Activated T-helper 17 cell treated with anti-CD3 and anti-CD28 coated beads, Interleukin-2, amount 50 U/mL, for 72 hours (primary cell): ENCODE measurements around the gene HNRNPAB. TPM values are rescaled to one million over a fixed set of nuclear protein-coding genes. Genes with fewer than 3 reads are reported as not detected.
"Not testable (repeated sequence)": the region's sequence is repeated elsewhere in the genome, so short reads cannot be mapped to it uniquely, and the experiment has no call there.

Experiments used
- ATAC-seq: fragments of 150-1000 bp; cut with Tn5 transposase; replicated peaks from 2 replicates; pipeline ENCODE4 v1.10.0; 2021; ENCODE audit warnings: mild to moderate bottlenecking, moderate library complexity
- H3K27ac Mint-ChIP-seq: one replicate; pipeline ENCODE4 v1.8.0; 2022; ENCODE audit warnings: mixed read lengths
- H3K27me3 Mint-ChIP-seq: one replicate; pipeline ENCODE4 v1.8.0; 2022; ENCODE audit warnings: mixed read lengths
- H3K36me3 Mint-ChIP-seq: one replicate; pipeline ENCODE4 v1.8.0; 2022; ENCODE audit warnings: low read depth, mild to moderate bottlenecking, mixed read lengths
- H3K4me1 Mint-ChIP-seq: one replicate; pipeline ENCODE4 v1.8.0; 2022; ENCODE audit warnings: mixed read lengths
- H3K4me3 Mint-ChIP-seq: one replicate; pipeline ENCODE4 v1.8.0; 2022; ENCODE audit warnings: mild to moderate bottlenecking, mixed read lengths
- H3K9me3 Mint-ChIP-seq: one replicate; pipeline ENCODE4 v1.8.0; 2022; ENCODE audit warnings: mixed read lengths
- total RNA-seq, 2 donors: library from RNA; stranded (reverse); gene quantifications; one replicate each; pipeline ENCODE4 v1.2.3, GENCODE V29; 2022

Gene HNRNPAB
- total RNA-seq, 2 donors from 2014 or later: 154 to 390 TPM

GRCh38 chr5:178247481-178248456, 43.4 kb downstream of the HNRNPAB start:
- no peaks in the 10 kb centered on the region for H3K9me3 Mint-ChIP-seq
- H3K27ac Mint-ChIP-seq: no peak overlapping the region
- no peaks in the 10 kb centered on the region for H3K36me3 Mint-ChIP-seq
- no peak overlapping the region for H3K4me3 Mint-ChIP-seq
- no peak for ATAC-seq
- H3K27me3 Mint-ChIP-seq: no peaks in the 10 kb centered on the region
- peaks cover 6% of the 10 kb centered on the region for H3K4me1 Mint-ChIP-seq

GRCh38 chr5:178248750-178249149, 44.4 kb downstream of the HNRNPAB start:
- Mint-ChIP-seq H3K36me3 (no peaks in the 10 kb centered on the region), H3K27ac (no peak overlapping the region), H3K27me3 (no peaks in the 10 kb centered on the region), H3K4me1 (peaks cover 6% of the 10 kb centered on the region), H3K4me3 (no peak overlapping the region), H3K9me3 (no peaks in the 10 kb centered on the region)
- no peak for ATAC-seq

GRCh38 chr5:178249191-178249989, 45.1 kb downstream of the HNRNPAB start:
- peaks cover 6% of the 10 kb centered on the region for H3K4me1 Mint-ChIP-seq
- peak overlapping the region; percentile 42 for H3K4me3 Mint-ChIP-seq
- no peaks in the 10 kb centered on the region for H3K27me3 Mint-ChIP-seq
- peak overlapping the region; percentile 74 for H3K27ac Mint-ChIP-seq
- H3K9me3 Mint-ChIP-seq: no peaks in the 10 kb centered on the region
- peak; percentile 91 for ATAC-seq
- H3K36me3 Mint-ChIP-seq: no peaks in the 10 kb centered on the region

GRCh38 chr5:178250263-178250662, 45.9 kb downstream of the HNRNPAB start:
- H3K27me3 Mint-ChIP-seq: no peaks in the 10 kb centered on the region
- no peak overlapping the region for H3K4me3 Mint-ChIP-seq
- no peaks in the 10 kb centered on the region for H3K9me3 Mint-ChIP-seq
- no peak overlapping the region for H3K27ac Mint-ChIP-seq
- peaks cover 6% of the 10 kb centered on the region for H3K4me1 Mint-ChIP-seq
- ATAC-seq: no peak
- H3K36me3 Mint-ChIP-seq: no peaks in the 10 kb centered on the region

DNA sequence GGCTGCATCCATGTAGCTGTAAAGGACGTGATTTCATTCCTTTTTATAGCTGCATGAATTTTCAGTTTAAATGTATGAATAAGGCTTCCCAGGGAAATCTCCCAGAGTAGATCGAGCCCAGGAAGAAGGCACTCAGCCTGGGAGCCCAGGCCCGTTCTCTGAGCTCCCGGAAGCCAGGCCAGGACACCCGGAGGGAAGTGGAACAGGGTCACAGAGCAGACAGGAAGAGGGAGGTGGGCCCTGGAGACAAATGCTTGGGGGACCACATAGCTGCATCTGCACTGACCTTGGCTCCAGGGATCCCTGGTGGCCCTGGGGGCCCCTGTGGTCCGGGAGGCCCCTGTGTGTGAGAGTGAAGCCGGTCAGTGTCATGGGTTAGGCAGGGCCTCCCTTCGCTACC, 47.9 kb downstream of the HNRNPAB start:
- H3K9me3 Mint-ChIP-seq: no peaks in the 10 kb centered on the region
- peaks cover 6% of the 10 kb centered on the region for H3K4me1 Mint-ChIP-seq
- ATAC-seq: no peak
- H3K36me3 Mint-ChIP-seq: no peaks in the 10 kb centered on the region
- H3K4me3 Mint-ChIP-seq: no peak overlapping the region
- no peaks in the 10 kb centered on the region for H3K27me3 Mint-ChIP-seq
- H3K27ac Mint-ChIP-seq: no peak overlapping the region

DNA sequence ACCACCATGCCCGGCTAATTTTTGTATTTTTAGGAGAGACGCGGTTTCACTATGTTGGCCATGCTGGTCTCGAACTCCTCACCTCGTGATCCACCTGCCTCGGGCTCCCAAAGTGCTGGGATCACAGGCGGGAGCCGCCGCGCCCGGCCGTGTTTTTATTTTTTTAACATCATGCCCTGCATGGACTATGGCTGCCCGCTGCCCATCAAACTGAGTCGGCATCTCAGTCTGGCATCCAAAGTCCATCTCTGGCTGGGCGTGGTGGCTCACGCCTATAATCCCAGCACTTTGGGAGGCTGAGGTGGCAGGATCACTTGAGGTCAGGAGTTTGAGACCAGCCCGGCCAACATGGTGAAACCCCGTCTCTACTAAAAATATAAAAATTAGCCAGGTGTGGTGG, 49.3 kb downstream of the HNRNPAB start:
- not testable (repeated sequence) for H3K27me3 Mint-ChIP-seq, H3K4me3 Mint-ChIP-seq, H3K4me1 Mint-ChIP-seq, H3K27ac Mint-ChIP-seq, H3K36me3 Mint-ChIP-seq, H3K9me3 Mint-ChIP-seq, ATAC-seq

DNA sequence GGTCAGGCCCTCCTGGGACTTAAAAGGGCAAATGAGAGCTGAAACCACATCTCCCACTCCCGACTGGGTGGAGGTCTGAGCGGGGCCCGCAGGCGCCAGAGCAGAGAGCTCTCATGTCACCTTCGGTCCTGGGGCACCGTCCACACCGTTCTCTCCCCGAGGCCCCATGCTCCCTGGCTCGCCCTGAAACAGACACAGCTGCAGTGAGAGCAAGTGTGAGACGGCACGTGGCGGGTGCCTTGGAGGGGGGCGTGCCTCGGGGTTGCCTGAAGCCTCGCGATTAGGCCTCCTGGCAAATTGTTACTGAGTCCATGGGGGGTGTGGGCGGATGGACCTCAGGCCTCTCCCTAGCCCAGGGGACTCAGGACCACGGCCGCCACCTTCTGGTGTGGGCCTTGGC, 52.4 kb downstream of the HNRNPAB start:
- Mint-ChIP-seq H3K27ac (no peak overlapping the region), H3K4me1 (no peaks in the 10 kb centered on the region), H3K9me3 (no peaks in the 10 kb centered on the region), H3K36me3 (no peaks in the 10 kb centered on the region), H3K27me3 (peaks cover 4% of the 10 kb centered on the region), H3K4me3 (no peak overlapping the region)
- no peak for ATAC-seq

- Mint-ChIP-seq H3K4me3 (no peak overlapping the region), H3K27me3 (peaks cover 4% of the 10 kb centered on the region), H3K27ac (no peak overlapping the region)
These were observed 53.3 kb downstream of the HNRNPAB start for GRCh38 chr5:178257650-178258049.

GRCh38 chr5:178259623-178260536, 55.5 kb downstream of the HNRNPAB start:
- Mint-ChIP-seq H3K27ac (no peak overlapping the region), H3K36me3 (no peaks in the 10 kb centered on the region), H3K9me3 (no peaks in the 10 kb centered on the region), H3K27me3 (peaks cover 4% of the 10 kb centered on the region), H3K4me3 (no peak overlapping the region), H3K4me1 (no peaks in the 10 kb centered on the region)
- peak; percentile 58 for ATAC-seq

More at GRCh38 chr5:178257650-178258049, 53.3 kb downstream of the HNRNPAB start:
- Mint-ChIP-seq H3K4me1 (no peaks in the 10 kb centered on the region), H3K9me3 (no peaks in the 10 kb centered on the region), H3K36me3 (no peaks in the 10 kb centered on the region)
- no peak for ATAC-seq

Other genes with a start within 250 kb of the HNRNPAB start
- gene PROP1, start 208.3 kb upstream of the HNRNPAB start, total RNA-seq: not detected
- 1 to 10 TPM; 3.7 to 8.1 TPM for gene N4BP3, start 91.0 kb upstream of the HNRNPAB start, total RNA-seq
- gene RMND5B, start 73.5 kb upstream of the HNRNPAB start, total RNA-seq: 10 to 100 TPM; 15.9 to 24.5 TPM
- 100 to 1,000 TPM; 143 to 282 TPM for gene NHP2, start 50.6 kb upstream of the HNRNPAB start, total RNA-seq
- gene GMCL2, start 17.2 kb upstream of the HNRNPAB start, total RNA-seq: not detected
- gene PHYKPL, start 28.3 kb downstream of the HNRNPAB start, total RNA-seq: 100 to 1,000 TPM in 1 of 2 donors, 10 to 100 TPM in 1; 91.9 to 112 TPM